C4-2B (cell line): Measurements from ENCODE around the gene YTHDF2.
"Not testable (repeated sequence)": the region's sequence is repeated elsewhere in the genome, so short reads cannot be mapped to it uniquely, and the experiment has no call there.

Experiments
- CTCF ChIP-seq: fragments of 450-650 bp; conservative IDR thresholded peaks from 2 replicates; pipeline ENCODE4 v1.5.1; 2017; ENCODE audit warnings: mild to moderate bottlenecking
- ZFX ChIP-seq: fragments of 450-650 bp; IDR thresholded peaks from 2 replicates; pipeline ENCODE4 v1.6.1; 2017

GRCh38 chr1:28721927-28722326 is 14.8 kb upstream of the YTHDF2 start:
- not testable (repeated sequence) for TF ChIP-seq CTCF, ZFX
